Bone marrow (tissue), 2 donors: Measurements from ENCODE around the gene LTB4R.
A peak's percentile ranks its signal among the peaks of the same experiment; 100 is the strongest.

Experiments
- DNase-seq, 2 donors: peaks; one replicate each; lab custom pipeline; 2025; lab: John Stamatoyannopoulos, UW

Gene LTB4R, protein sequence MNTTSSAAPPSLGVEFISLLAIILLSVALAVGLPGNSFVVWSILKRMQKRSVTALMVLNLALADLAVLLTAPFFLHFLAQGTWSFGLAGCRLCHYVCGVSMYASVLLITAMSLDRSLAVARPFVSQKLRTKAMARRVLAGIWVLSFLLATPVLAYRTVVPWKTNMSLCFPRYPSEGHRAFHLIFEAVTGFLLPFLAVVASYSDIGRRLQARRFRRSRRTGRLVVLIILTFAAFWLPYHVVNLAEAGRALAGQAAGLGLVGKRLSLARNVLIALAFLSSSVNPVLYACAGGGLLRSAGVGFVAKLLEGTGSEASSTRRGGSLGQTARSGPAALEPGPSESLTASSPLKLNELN

DNA sequence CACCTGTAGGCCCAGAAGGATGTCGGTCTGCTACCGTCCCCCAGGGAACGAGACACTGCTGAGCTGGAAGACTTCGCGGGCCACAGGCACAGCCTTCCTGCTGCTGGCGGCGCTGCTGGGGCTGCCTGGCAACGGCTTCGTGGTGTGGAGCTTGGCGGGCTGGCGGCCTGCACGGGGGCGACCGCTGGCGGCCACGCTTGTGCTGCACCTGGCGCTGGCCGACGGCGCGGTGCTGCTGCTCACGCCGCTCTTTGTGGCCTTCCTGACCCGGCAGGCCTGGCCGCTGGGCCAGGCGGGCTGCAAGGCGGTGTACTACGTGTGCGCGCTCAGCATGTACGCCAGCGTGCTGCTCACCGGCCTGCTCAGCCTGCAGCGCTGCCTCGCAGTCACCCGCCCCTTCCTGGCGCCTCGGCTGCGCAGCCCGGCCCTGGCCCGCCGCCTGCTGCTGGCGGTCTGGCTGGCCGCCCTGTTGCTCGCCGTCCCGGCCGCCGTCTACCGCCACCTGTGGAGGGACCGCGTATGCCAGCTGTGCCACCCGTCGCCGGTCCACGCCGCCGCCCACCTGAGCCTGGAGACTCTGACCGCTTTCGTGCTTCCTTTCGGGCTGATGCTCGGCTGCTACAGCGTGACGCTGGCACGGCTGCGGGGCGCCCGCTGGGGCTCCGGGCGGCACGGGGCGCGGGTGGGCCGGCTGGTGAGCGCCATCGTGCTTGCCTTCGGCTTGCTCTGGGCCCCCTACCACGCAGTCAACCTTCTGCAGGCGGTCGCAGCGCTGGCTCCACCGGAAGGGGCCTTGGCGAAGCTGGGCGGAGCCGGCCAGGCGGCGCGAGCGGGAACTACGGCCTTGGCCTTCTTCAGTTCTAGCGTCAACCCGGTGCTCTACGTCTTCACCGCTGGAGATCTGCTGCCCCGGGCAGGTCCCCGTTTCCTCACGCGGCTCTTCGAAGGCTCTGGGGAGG lies at the start of gene LTB4R:
TSS of gene LTB4R (plus strand) at position 857 of the 959 bp plus-strand sequence. CDS start 4,150 bp downstream, outside the sequence.
- DNase-seq: peak; percentile 20 to 65

- no peak for DNase-seq
Observed at GRCh38 chr14:24261969-24262327, 49.4 kb upstream of the LTB4R start.

GRCh38 chr14:24262821-24263733 lies 48.2 kb upstream of the LTB4R start, which contains the start of gene TGM1:
Gene TGM1, minus strand, starts transcription at chr14:24263177. Its CDS starts 825 bp downstream, at chr14:24262352.
- no peak for DNase-seq

- DNase-seq: no peak
Observed at GRCh38 chr14:24263848-24264247, 47.5 kb upstream of the LTB4R start.

DNA sequence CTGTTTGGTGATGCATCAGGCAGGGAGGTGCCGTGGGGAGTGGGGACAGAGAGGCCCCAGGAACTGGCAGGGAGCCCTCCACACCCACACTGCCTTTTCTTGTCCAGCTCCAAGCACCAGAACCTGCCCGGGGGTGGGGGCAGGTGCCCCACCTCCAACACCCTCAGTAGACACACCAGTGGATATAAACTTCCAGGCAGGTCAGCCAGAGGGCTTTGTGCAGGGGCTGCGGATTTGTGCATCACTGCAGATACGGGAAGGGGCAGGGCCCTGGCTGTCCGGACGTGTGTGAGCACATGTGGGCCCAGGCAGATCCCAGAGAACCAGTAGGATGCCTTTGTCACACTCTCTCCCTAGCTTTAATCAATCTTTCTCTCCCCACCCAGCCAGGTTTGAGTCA lies 47.0 kb upstream of the LTB4R start:
- DNase-seq: no peak

- no peak for DNase-seq
Observed at GRCh38 chr14:24266344-24267244, 44.7 kb upstream of the LTB4R start.

- DNase-seq: no peak
Observed at GRCh38 chr14:24267516-24267915, 43.8 kb upstream of the LTB4R start.

- no peak for DNase-seq
Observed at GRCh38 chr14:24268225-24268624, 43.1 kb upstream of the LTB4R start.

- DNase-seq: no peak
Observed at GRCh38 chr14:24269368-24269767, 41.9 kb upstream of the LTB4R start.

DNA sequence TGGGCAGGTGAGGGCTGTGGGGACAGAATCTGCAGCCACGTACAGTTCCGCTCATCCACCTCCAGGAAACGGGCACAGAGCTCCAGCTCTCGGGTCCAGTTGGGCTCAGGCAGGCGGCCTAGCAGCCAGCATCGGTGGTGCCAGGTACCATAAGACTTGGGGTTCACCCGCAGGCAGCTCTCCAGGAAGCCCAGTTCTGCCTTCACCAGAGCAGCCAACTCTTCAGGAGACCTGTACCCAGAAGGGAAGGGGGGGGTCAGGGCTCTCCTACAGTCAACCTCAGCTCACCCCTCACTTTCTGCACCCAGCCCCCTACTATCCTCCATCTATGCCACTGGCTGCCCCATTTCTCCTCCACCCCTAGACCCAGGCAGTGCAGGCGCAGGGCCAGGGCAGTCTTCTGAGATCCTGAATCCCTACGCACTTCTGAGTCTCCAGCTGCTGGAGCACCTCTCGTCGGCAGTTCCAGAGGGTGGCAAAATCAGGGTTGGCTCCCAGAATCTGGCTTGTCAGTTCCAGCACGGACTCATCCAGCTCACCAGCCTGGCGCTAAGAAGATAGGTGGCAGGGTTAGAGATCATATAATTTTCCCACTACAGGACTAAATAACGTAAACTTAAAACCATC lies 41.3 kb upstream of the LTB4R start:
- no peak for DNase-seq

DNA sequence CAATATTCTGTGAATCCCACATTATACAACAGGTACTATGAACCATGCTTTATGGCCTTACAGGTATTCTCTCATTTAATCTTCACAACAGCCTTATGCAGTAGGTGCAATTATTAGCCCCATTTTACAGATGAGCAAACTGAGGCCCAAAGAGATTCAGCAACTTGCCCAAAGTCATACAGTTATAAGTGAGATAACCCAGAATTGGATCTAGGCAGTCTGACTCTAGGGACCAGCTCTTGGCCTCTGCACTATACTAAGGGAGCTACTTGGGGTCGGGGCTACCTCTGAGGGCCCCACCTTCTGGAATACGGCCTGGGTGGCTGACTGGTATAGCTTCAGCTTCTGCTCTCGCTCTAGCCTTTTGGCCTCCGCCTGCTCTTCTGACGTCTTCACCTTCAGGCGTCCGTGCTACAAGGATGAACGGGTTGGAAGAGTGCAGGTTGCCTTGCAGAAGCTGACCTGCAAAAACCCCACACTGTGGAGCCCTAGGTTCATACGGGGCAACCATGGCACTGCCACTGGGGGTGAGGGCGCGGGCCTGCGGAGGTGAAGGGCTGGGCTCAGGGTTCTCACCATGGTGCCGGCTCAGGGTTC lies 40.7 kb upstream of the LTB4R start:
- no peak for DNase-seq

- peak; percentile 57 to 80 for DNase-seq
Observed at GRCh38 chr14:24271134-24271833, 40.0 kb upstream of the LTB4R start, which contains the start of gene RABGGTA. Gene RABGGTA, minus strand, starts transcription at chr14:24271597. Its CDS starts 482 bp downstream, at chr14:24271115.

GRCh38 chr14:24271834-24272263 lies 39.5 kb upstream of the LTB4R start:
- DNase-seq: no peak

GRCh38 chr14:24272467-24272866 lies 38.8 kb upstream of the LTB4R start:
- no peak for DNase-seq

GRCh38 chr14:24273422-24273998 lies 37.8 kb upstream of the LTB4R start:
- DNase-seq: no peak

DNA sequence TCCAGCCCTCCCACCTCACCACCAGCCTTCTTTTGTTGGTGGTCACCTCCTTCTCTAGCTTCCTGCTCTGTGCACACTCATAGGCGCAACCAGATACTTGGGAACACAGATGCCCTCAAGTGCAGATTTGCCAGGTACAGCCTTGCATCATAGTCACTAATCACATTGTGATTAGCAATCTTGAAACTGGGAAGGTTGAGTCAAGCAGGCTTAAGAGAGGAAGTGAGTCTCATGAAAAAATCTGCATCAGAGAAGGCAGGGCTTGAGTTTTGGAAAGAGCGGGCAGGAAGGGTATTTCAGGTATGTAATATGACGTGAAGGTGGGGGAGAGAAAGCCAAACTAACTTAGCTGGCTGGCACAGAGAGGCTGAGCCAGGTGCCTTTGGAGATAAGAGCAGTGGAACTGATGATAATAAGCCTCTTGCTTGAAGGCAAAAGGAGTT lies 37.2 kb upstream of the LTB4R start:
- peak in 1 of 2 donors; percentile 7 for DNase-seq

GRCh38 chr14:24277071-24277470 lies 34.2 kb upstream of the LTB4R start:
- no peak for DNase-seq

DNA sequence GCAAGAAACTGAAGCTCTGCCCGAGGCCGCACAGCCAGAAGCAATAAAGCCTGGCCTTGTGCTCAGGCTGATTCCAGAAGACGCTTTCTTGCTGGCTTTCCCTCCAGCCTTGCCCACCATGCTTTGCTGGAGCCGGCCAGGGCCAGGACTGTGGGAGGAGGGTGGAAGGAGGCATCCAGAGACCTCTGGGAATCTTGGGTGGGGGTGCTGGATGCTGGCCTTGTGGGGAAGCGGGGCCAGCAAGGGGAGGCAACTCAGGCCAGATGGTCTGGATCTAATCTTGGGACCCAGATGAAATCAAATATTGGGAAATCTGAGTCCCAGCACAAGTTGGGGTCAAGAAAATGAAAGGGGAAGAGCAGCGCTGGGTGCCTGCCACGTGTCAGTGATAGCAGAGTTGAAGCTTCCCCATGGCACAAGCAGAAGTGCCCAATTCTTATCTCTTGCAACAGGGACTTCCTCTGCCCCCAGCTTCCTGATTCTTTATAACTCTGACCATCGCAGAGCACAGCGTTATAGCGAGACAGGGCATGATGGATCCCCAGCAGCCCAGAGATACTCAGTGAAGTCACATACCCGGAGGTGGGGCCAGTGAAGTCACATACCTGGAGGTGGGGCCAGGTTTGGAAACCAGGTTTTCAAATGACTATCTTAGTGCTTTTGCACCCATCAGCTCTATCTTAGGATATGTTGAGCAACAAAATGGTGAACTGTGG lies 33.5 kb upstream of the LTB4R start:
- peak; percentile 17 to 90 for DNase-seq
